ENCODE results near the gene HJV. TPM values are rescaled to one million over a fixed set of nuclear protein-coding genes. Genes with fewer than 3 reads are reported as not detected.

HJV gene
- total RNA-seq, 2 donors from 2014 or later = not detected

GRCh38 chr1:145985129-145985501, 36.4 kb downstream of the HJV start:
- Histone ChIP-seq H3K9me3 (no peaks in the 10 kb centered on the region), H3K4me1 (ENCODE audit: control insufficient read depth in 1 of 2, low read depth in 2 of 2) (peaks cover 54 to 58% of the 10 kb centered on the region in 2 donors), H3K4me3 (peak overlapping the region; percentile 10), H3K27ac (peak overlapping the region; percentile 51 to 85), H3K27me3 (replicated peaks; ENCODE audit: insufficient read depth) (no peaks in the 10 kb centered on the region), H3K36me3 (no peaks in the 10 kb centered on the region)
- ATAC-seq (ENCODE audit: insufficient number of reproducible peaks, low FRiP score, low read depth) (no peak), DNase-seq (ENCODE audit: low spot score) (no peak)
- TF ChIP-seq CTCF (IDR thresholded peaks at IDR 0.05) = no peak

GRCh38 chr1:145983960-145984830, 37.3 kb downstream of the HJV start:
- ATAC-seq (ENCODE audit: insufficient number of reproducible peaks, low FRiP score, low read depth) (no peak), DNase-seq (ENCODE audit: low spot score) (no peak)
- Histone ChIP-seq H3K27ac (peak overlapping the region in 1 of 2 donors; percentile 98), H3K4me1 (ENCODE audit: control insufficient read depth in 1 of 2, low read depth in 2 of 2) (peaks cover 61 to 63% of the 10 kb centered on the region in 2 donors), H3K9me3 (no peaks in the 10 kb centered on the region), H3K4me3 (no peak overlapping the region), H3K36me3 (no peaks in the 10 kb centered on the region), H3K27me3 (replicated peaks; ENCODE audit: insufficient read depth) (no peaks in the 10 kb centered on the region)
- no peak for TF ChIP-seq CTCF (IDR thresholded peaks at IDR 0.05)

GRCh38 chr1:145983206-145983675, 38.3 kb downstream of the HJV start:
- ATAC-seq (ENCODE audit: insufficient number of reproducible peaks, low FRiP score, low read depth) = no peak
- no peaks in the 10 kb centered on the region for H3K27me3 ChIP-seq (replicated peaks; ENCODE audit: insufficient read depth)
- TF ChIP-seq CTCF (IDR thresholded peaks at IDR 0.05) = no peak
- DNase-seq (ENCODE audit: low spot score) = no peak
- H3K4me3 ChIP-seq = no peak overlapping the region
- no peaks in the 10 kb centered on the region for H3K36me3 ChIP-seq
- H3K9me3 ChIP-seq = no peaks in the 10 kb centered on the region
- peaks cover 71 to 72% of the 10 kb centered on the region in 2 donors for H3K4me1 ChIP-seq (ENCODE audit: control insufficient read depth in 1 of 2, low read depth in 2 of 2)
- H3K27ac ChIP-seq = peak overlapping the region; percentile 95 to 98

GRCh38 chr1:145982010-145982723, 39.4 kb downstream of the HJV start:
- DNase-seq (ENCODE audit: low spot score) (no peak), ATAC-seq (ENCODE audit: insufficient number of reproducible peaks, low FRiP score, low read depth) (no peak)
- Histone ChIP-seq H3K9me3 (no peaks in the 10 kb centered on the region), H3K4me3 (no peak overlapping the region), H3K36me3 (no peaks in the 10 kb centered on the region), H3K4me1 (ENCODE audit: control insufficient read depth in 1 of 2, low read depth in 2 of 2) (peaks cover 80 to 81% of the 10 kb centered on the region in 2 donors), H3K27me3 (replicated peaks; ENCODE audit: insufficient read depth) (no peaks in the 10 kb centered on the region), H3K27ac (peak overlapping the region; percentile 95 to 98)
- no peak for TF ChIP-seq CTCF (IDR thresholded peaks at IDR 0.05)

GRCh38 chr1:145980457-145980994, 41.0 kb downstream of the HJV start:
- Histone ChIP-seq H3K27ac (peak overlapping the region; percentile 95 to 98), H3K4me3 (peak overlapping the region; percentile 68), H3K9me3 (no peaks in the 10 kb centered on the region), H3K4me1 (ENCODE audit: control insufficient read depth in 1 of 2, low read depth in 2 of 2) (peaks cover 72 to 75% of the 10 kb centered on the region in 2 donors), H3K27me3 (replicated peaks; ENCODE audit: insufficient read depth) (no peaks in the 10 kb centered on the region), H3K36me3 (no peaks in the 10 kb centered on the region)
- TF ChIP-seq CTCF (IDR thresholded peaks at IDR 0.05) = no peak
- no peak for DNase-seq (ENCODE audit: low spot score)
- ATAC-seq (ENCODE audit: insufficient number of reproducible peaks, low FRiP score, low read depth) = no peak
